ENCODE results near the gene TIMP4. TPM values are rescaled to one million over a fixed set of nuclear protein-coding genes. Genes with fewer than 3 reads are reported as not detected.

TIMP4 gene
- total and polyA plus RNA-seq, 4 donors, result 0.36 to 1.7 (median 0.76) TPM

DNA sequence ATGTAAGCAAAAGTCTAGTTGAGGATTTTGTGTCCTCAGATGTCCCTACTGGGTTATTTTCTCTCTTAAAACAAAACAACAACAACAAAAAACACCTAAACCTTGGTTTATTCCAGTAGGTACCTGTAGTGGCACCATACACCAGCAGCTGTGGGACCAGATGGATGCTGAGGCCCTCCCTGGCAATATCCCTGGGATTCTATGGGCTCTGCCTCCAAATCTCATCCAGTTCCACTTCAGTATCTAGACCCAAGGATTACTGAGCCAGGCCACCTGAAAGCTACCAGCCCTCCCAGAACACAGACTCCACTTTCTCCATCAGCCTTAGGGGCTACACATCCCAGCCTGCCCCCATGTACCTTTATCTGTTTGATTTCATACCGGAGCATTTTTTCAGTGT is 1.7 kb downstream of the TIMP4 start:
- DNase-seq (ENCODE audit: low spot score), result no peak
- Histone ChIP-seq H3K27ac (ENCODE audit: low read depth in 1 of 2, low read length in 2 of 2) (no peak overlapping the region), H3K4me1 (ENCODE audit: control insufficient read depth in 4 of 4, insufficient read depth in 4 of 4, low read length in 3 of 4) (peaks cover 0 to 9% (median 3%) of the 10 kb centered on the region in 4 donors), H3K9me3 (ENCODE audit: control insufficient read depth in 4 of 4, low read length in 3 of 4) (no peaks in the 10 kb centered on the region), H3K4me3 (ENCODE audit: low read depth in 1 of 3, low read length in 3 of 3) (no peak overlapping the region), H3K36me3 (ENCODE audit: control insufficient read depth in 4 of 4, insufficient read depth in 3 of 4, low read depth in 1 of 4, low read length in 3 of 4) (no peaks in the 10 kb centered on the region), H3K9ac (ENCODE audit: low read depth in 1 of 2, low read length in 2 of 2) (no peak overlapping the region), H3K27me3 (ENCODE audit: control insufficient read depth in 4 of 4, insufficient read depth in 4 of 4, low read length in 3 of 4) (peaks cover 0 to 3% (median 0%) of the 10 kb centered on the region in 4 donors)
- WGBS, result 93% methylated on average over 1 of the region's 1 CpG
- no peak for TF ChIP-seq REST (IDR thresholded peaks at IDR 0.05)
- TF ChIP-seq YY1 (IDR thresholded peaks at IDR 0.05), result no peak
- no peak for TF ChIP-seq FOXA2 (IDR thresholded peaks at IDR 0.05)
- no peak for TF ChIP-seq TAF1 (conservative IDR thresholded peaks at IDR 0.05)
- TF ChIP-seq, protein P1, sequence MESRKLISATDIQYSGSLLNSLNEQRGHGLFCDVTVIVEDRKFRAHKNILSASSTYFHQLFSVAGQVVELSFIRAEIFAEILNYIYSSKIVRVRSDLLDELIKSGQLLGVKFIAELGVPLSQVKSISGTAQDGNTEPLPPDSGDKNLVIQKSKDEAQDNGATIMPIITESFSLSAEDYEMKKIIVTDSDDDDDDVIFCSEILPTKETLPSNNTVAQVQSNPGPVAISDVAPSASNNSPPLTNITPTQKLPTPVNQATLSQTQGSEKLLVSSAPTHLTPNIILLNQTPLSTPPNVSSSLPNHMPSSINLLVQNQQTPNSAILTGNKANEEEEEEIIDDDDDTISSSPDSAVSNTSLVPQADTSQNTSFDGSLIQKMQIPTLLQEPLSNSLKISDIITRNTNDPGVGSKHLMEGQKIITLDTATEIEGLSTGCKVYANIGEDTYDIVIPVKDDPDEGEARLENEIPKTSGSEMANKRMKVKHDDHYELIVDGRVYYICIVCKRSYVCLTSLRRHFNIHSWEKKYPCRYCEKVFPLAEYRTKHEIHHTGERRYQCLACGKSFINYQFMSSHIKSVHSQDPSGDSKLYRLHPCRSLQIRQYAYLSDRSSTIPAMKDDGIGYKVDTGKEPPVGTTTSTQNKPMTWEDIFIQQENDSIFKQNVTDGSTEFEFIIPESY (IDR thresholded peaks at IDR 0.05), result no peak
- TF ChIP-seq NR2F2 (IDR thresholded peaks at IDR 0.05), result no peak
- no peak for TF ChIP-seq RAD21 (IDR thresholded peaks at IDR 0.05)
- no peak for TF ChIP-seq RXRA (IDR thresholded peaks at IDR 0.05)
- no peak for TF ChIP-seq EGR1 (IDR thresholded peaks at IDR 0.05; ENCODE audit: low read depth in 2 of 2)
- no peak for TF ChIP-seq CTCF (IDR thresholded peaks at IDR 0.05; ENCODE audit: low read depth, low read length, missing input control)
- no peak for TF ChIP-seq SP1 (IDR thresholded peaks at IDR 0.05)

GRCh38 chr3:12155828-12156227 is 2.9 kb downstream of the TIMP4 start:
- H3K36me3 ChIP-seq (ENCODE audit: control insufficient read depth in 4 of 4, insufficient read depth in 3 of 4, low read depth in 1 of 4, low read length in 3 of 4), result no peaks in the 10 kb centered on the region
- WGBS, result 84% methylated on average over 2 of the region's 2 CpGs
- H3K9ac ChIP-seq (ENCODE audit: low read depth in 1 of 2, low read length in 2 of 2), result no peak overlapping the region
- peaks cover 0 to 9% (median 3%) of the 10 kb centered on the region in 4 donors for H3K4me1 ChIP-seq (ENCODE audit: control insufficient read depth in 4 of 4, insufficient read depth in 4 of 4, low read length in 3 of 4)
- no peaks in the 10 kb centered on the region for H3K9me3 ChIP-seq (ENCODE audit: control insufficient read depth in 4 of 4, low read length in 3 of 4)
- TF ChIP-seq CTCF (IDR thresholded peaks at IDR 0.05; ENCODE audit: low read depth, low read length, missing input control), result no peak
- peak in 1 of 2 donors; percentile 28 for TF ChIP-seq RXRA (IDR thresholded peaks at IDR 0.05)
- TF ChIP-seq JUND (IDR thresholded peaks at IDR 0.05), result peak; percentile 66 to 78
- H3K27ac ChIP-seq (ENCODE audit: low read depth in 1 of 2, low read length in 2 of 2), result no peak overlapping the region
- H3K4me3 ChIP-seq (ENCODE audit: low read depth in 1 of 3, low read length in 3 of 3), result no peak overlapping the region
- H3K27me3 ChIP-seq (ENCODE audit: control insufficient read depth in 4 of 4, insufficient read depth in 4 of 4, low read length in 3 of 4), result peaks cover 0 to 3% (median 0%) of the 10 kb centered on the region in 4 donors
- DNase-seq (ENCODE audit: low spot score), result no peak

All from liver (tissue), 9 donors.